Thyroid gland (tissue), 4 donors: ENCODE results near the gene EID2.

Source experiments
- CTCF ChIP-seq, 6 experiments: fragments of 200-600 bp in 3 of 6; fragments of 450-650 bp in 3 of 6; sonication (generic) in 3 of 6; IDR thresholded peaks; one replicate each; pipeline ENCODE4 v1.5.1; 2016 to 2019; ENCODE audit warnings: antibody characterized with exemption in 6 of 6, mild to moderate bottlenecking in 2 of 6, inconsistent platforms in 1 of 6, moderate library complexity in 1 of 6
- POLR2A ChIP-seq, 2 donors: fragments of 450-650 bp; IDR thresholded peaks; one replicate each; pipeline ENCODE4 v1.6.1; 2017; ENCODE audit warnings: antibody characterized with exemption in 2 of 2, mild to moderate bottlenecking in 2 of 2, moderate library complexity in 1 of 2

- TF ChIP-seq CTCF (IDR thresholded peaks at IDR 0.05) (peak; percentile 98 to 100 (median 100)), POLR2A (IDR thresholded peaks at IDR 0.05) (peak; percentile 21 to 84)
Observed at GRCh38 chr19:39532233-39533002, 7.5 kb downstream of the EID2 start, which contains the start of gene EID2B.
